Esophagus squamous epithelium (tissue), 5 donors: Measurements from ENCODE around the gene CHD6. TPM values are rescaled to one million over a fixed set of nuclear protein-coding genes. Genes with fewer than 3 reads are reported as not detected.

Experiments
- DNase-seq: peaks from one replicate; lab custom pipeline; 2025; lab: John Stamatoyannopoulos, UW
- H3K27ac ChIP-seq, 4 donors: fragments of 200-600 bp; sonication (generic); one replicate each; pipeline ENCODE4 v1.5.1; 2016 to 2019; ENCODE audit warnings: mild to moderate bottlenecking in 1 of 4
- H3K27me3 ChIP-seq, 4 donors: fragments of 200-600 bp; sonication (generic); 1 replicate in 3 of 4; 2 replicates in 1 of 4; pipeline versions ENCODE4 v1.5.1 to v1.6.0; 2017 to 2021; ENCODE audit warnings: antibody characterized with exemption in 1 of 4
- H3K36me3 ChIP-seq, 3 donors: fragments of 200-600 bp; sonication (generic); one replicate each; pipeline ENCODE4 v1.5.1; 2016 to 2019
- H3K4me1 ChIP-seq, 3 donors: fragments of 200-600 bp; sonication (generic); one replicate each; pipeline ENCODE4 v1.5.1; 2017 to 2019
- H3K4me3 ChIP-seq, 4 donors: fragments of 200-600 bp; sonication (generic); 1 replicate in 3 of 4; 2 replicates in 1 of 4; pipeline ENCODE4 v1.5.1; 2016 to 2019; ENCODE audit warnings: mild to moderate bottlenecking in 2 of 4, moderate library complexity in 1 of 4
- H3K9me3 ChIP-seq, 3 donors: fragments of 200-600 bp; sonication (generic); one replicate each; pipeline ENCODE4 v1.5.1; 2016 to 2019
- CTCF ChIP-seq, 6 experiments: fragments of 450-650 bp in 4 of 6; fragments of 200-600 bp in 2 of 6; sonication (generic) in 2 of 6; IDR thresholded peaks; one replicate each; pipeline ENCODE4 v1.5.1; 2016 to 2019; ENCODE audit warnings: antibody characterized with exemption in 6 of 6, mild to moderate bottlenecking in 4 of 6, moderate library complexity in 4 of 6
- POLR2A ChIP-seq, 4 donors: fragments of 450-650 bp; IDR thresholded peaks; one replicate each; pipeline ENCODE4 v1.6.1; 2017; ENCODE audit warnings: antibody characterized with exemption in 4 of 4, mild to moderate bottlenecking in 4 of 4, moderate library complexity in 3 of 4
- WGBS, 2 donors: methylation state at CpG; one replicate each; pipeline ENCODE4 v1.1.5; 2018; 5-methylcytosine and 5-hydroxymethylcytosine counted together
- intact Hi-C: fragments of 100-400 bp; cut with DNase I; formaldehyde crosslinking; loops from one replicate; pipeline ENCODE4 v1.15.0; 2022
- total RNA-seq, 4 donors: library from RNA; depleted of rRNA; stranded (reverse); fragments of >200 nt; gene quantifications; one replicate each; pipeline ENCODE4 v1.1.0, GENCODE V29; 2016
- donor health status: DM: yes; HTN: yes; CAD: no.

CHD6 gene
- 10 to 100 TPM; 11.8 to 29.9 (median 17.6) TPM for total RNA-seq

GRCh38 chr20:41617902-41618806 lies at the start of gene CHD6:
Gene CHD6, minus strand, starts transcription at chr20:41618377. Its CDS starts 67,040 bp downstream, at chr20:41551337.
- DNase-seq = peak; percentile 91
- no peaks in the 10 kb centered on the region for H3K36me3 ChIP-seq
- H3K27me3 ChIP-seq = no peaks in the 10 kb centered on the region
- 0 to 4% methylated on average over 10 to 15 of the region's 102 CpGs for WGBS, 2 donors
- H3K27ac ChIP-seq = peak within 1 kb of the TSS; percentile 87 to 96 (median 92)
- intact Hi-C loops = no loop called here
- TF ChIP-seq CTCF (IDR thresholded peaks at IDR 0.05) = no peak
- TF ChIP-seq POLR2A (IDR thresholded peaks at IDR 0.05) = peak in 2 of 4 donors; percentile 43 to 56
- H3K4me3 ChIP-seq = peak within 1 kb of the TSS; percentile 85 to 98 (median 88)
- H3K9me3 ChIP-seq = no peaks in the 10 kb centered on the region
- H3K4me1 ChIP-seq = peaks cover 8 to 36% (median 19%) of the 10 kb centered on the region in 3 donors

- no peak overlapping the region for H3K4me3 ChIP-seq
- no peaks in the 10 kb centered on the region for H3K9me3 ChIP-seq
- no peaks in the 10 kb centered on the region for H3K36me3 ChIP-seq
- no peak overlapping the region for H3K27ac ChIP-seq
- TF ChIP-seq CTCF (IDR thresholded peaks at IDR 0.05) = no peak
- no peak for TF ChIP-seq POLR2A (IDR thresholded peaks at IDR 0.05)
- H3K27me3 ChIP-seq = peaks cover 0 to 4% (median 0%) of the 10 kb centered on the region in 4 donors
- DNase-seq = no peak
- WGBS, 2 donors = 46 to 49% methylated on average over 5 of the region's 5 CpGs
- intact Hi-C loops = no loop called here
- no peaks in the 10 kb centered on the region for H3K4me1 ChIP-seq
Observed at GRCh38 chr20:41664584-41664983, 46.4 kb upstream of the CHD6 start.

GRCh38 chr20:41657655-41658054 lies 39.5 kb upstream of the CHD6 start:
- H3K9me3 ChIP-seq = no peaks in the 10 kb centered on the region
- WGBS, 2 donors = 69 to 70% methylated on average over 7 of the region's 7 CpGs

GRCh38 chr20:41655962-41656618 lies 37.9 kb upstream of the CHD6 start:
- 66 to 75% methylated on average over 2 to 3 of the region's 3 CpGs for WGBS, 2 donors
- no peaks in the 10 kb centered on the region for H3K36me3 ChIP-seq
- TF ChIP-seq CTCF (IDR thresholded peaks at IDR 0.05) (no peak), POLR2A (IDR thresholded peaks at IDR 0.05) (no peak)
- H3K27me3 ChIP-seq = peaks cover 0 to 9% (median 0%) of the 10 kb centered on the region in 4 donors
- intact Hi-C loops = no loop called here
- H3K4me1 ChIP-seq = peaks cover 0 to 5% (median 0%) of the 10 kb centered on the region in 3 donors
- H3K9me3 ChIP-seq = no peaks in the 10 kb centered on the region
- no peak overlapping the region for H3K27ac ChIP-seq
- DNase-seq = no peak
- no peak overlapping the region for H3K4me3 ChIP-seq

More at GRCh38 chr20:41657655-41658054, 39.5 kb upstream of the CHD6 start:
- Histone ChIP-seq H3K4me1 (no peaks in the 10 kb centered on the region), H3K4me3 (no peak overlapping the region), H3K36me3 (no peaks in the 10 kb centered on the region), H3K27me3 (peaks cover 0 to 9% (median 0%) of the 10 kb centered on the region in 4 donors), H3K27ac (no peak overlapping the region)
- DNase-seq = no peak
- no peak for TF ChIP-seq POLR2A (IDR thresholded peaks at IDR 0.05)
- TF ChIP-seq CTCF (IDR thresholded peaks at IDR 0.05) = no peak
- intact Hi-C loops = no loop called here
